Measurements from ENCODE around the gene EEPD1.
"Not testable (repeated sequence)": the region's sequence is repeated elsewhere in the genome, so short reads cannot be mapped to it uniquely, and the experiment has no call there.

Gene EEPD1

GRCh38 chr7:36119983-36120646 lies 32.9 kb upstream of the EEPD1 start:
- H3K27ac ChIP-seq (ENCODE audit: extremely low read depth, low read depth, low read length); H3K9me3 ChIP-seq (ENCODE audit: control insufficient read depth, insufficient read depth, low read depth, low read length); H3K4me3 ChIP-seq (ENCODE audit: low read depth, low read length); H3K4me1 ChIP-seq (ENCODE audit: control insufficient read depth, insufficient read depth, low read length); H3K36me3 ChIP-seq (ENCODE audit: control insufficient read depth in 2 of 2, insufficient read depth in 1 of 2, low read length in 2 of 2); POLR2A ChIA-PET: not testable (repeated sequence)
- TF ChIP-seq OSR2 (tag by site-specific recombination; IDR thresholded peaks at IDR 0.05), result peak; percentile 29; the same call in 1 of the 2 replicates
- CTCF ChIA-PET, result interaction anchor here (1.3 kb wide), 1 partner anchor 9 kb away, joined by 4 read pairs; no protein-coding TSS in a partner anchor

GRCh38 chr7:36125630-36126029 lies 27.4 kb upstream of the EEPD1 start:
- H3K9me3 ChIP-seq (ENCODE audit: control insufficient read depth, insufficient read depth, low read depth, low read length); H3K4me3 ChIP-seq (ENCODE audit: low read depth, low read length); POLR2A ChIA-PET; H3K27ac ChIP-seq (ENCODE audit: extremely low read depth, low read depth, low read length); H3K36me3 ChIP-seq (ENCODE audit: control insufficient read depth in 2 of 2, insufficient read depth in 1 of 2, low read length in 2 of 2); CTCF ChIA-PET; H3K4me1 ChIP-seq (ENCODE audit: control insufficient read depth, insufficient read depth, low read length): not testable (repeated sequence)
- peak; percentile 80 for TF ChIP-seq ZNF146 (tag by site-specific recombination; IDR thresholded peaks at IDR 0.05)

GRCh38 chr7:36127075-36127740 lies 25.8 kb upstream of the EEPD1 start:
- ChIA-PET CTCF (interaction anchor here (0.5 to 1.3 kb wide), 12 partner anchors 9 to 192 kb away, joined by 3 to 7 read pairs (median 4); no protein-coding TSS in a partner anchor), POLR2A (no interaction called here)
- Histone ChIP-seq H3K36me3 (ENCODE audit: control insufficient read depth in 2 of 2, insufficient read depth in 1 of 2, low read length in 2 of 2) (no peaks in the 10 kb centered on the region), H3K9me3 (ENCODE audit: control insufficient read depth, insufficient read depth, low read depth, low read length) (no peaks in the 10 kb centered on the region), H3K4me1 (ENCODE audit: control insufficient read depth, insufficient read depth, low read length) (no peaks in the 10 kb centered on the region; the same call in 1 of the 2 replicates), H3K27ac (ENCODE audit: extremely low read depth, low read depth, low read length) (no peak overlapping the region), H3K4me3 (ENCODE audit: low read depth, low read length) (no peak overlapping the region)
- TF ChIP-seq ZNF707 (tag by site-specific recombination; IDR thresholded peaks at IDR 0.05) (no peak), ZNF654 (tag by site-specific recombination; IDR thresholded peaks at IDR 0.05; ENCODE audit: low read depth) (peak; percentile 24), OSR2 (tag by site-specific recombination; IDR thresholded peaks at IDR 0.05) (no peak), SP2 (tag by site-specific recombination; IDR thresholded peaks at IDR 0.05) (no peak), ZNF704 (tag by site-specific recombination; IDR thresholded peaks at IDR 0.05) (no peak), ZNF626 (tag by site-specific recombination; IDR thresholded peaks at IDR 0.05) (no peak)

- ChIA-PET POLR2A (no interaction called here), CTCF (interaction anchor here (0.6 to 1.2 kb wide), 17 partner anchors 9 to 553 kb away, joined by 3 to 9 read pairs (median 3); no protein-coding TSS in a partner anchor)
- H3K36me3 ChIP-seq (ENCODE audit: control insufficient read depth in 2 of 2, insufficient read depth in 1 of 2, low read length in 2 of 2), result no peaks in the 10 kb centered on the region
- peak overlapping the region; percentile 61 for H3K27ac ChIP-seq (ENCODE audit: extremely low read depth, low read depth, low read length)
- no peak for TF ChIP-seq ZNF785 (tag by site-specific recombination; IDR thresholded peaks at IDR 0.05)
- no peak for TF ChIP-seq PRDM4 (tag by site-specific recombination; IDR thresholded peaks at IDR 0.05)
- peak; percentile 54 for TF ChIP-seq ZNF335 (tag by site-specific recombination; conservative IDR thresholded peaks at IDR 0.05)
- TF ChIP-seq ZSCAN30 (tag by site-specific recombination; IDR thresholded peaks at IDR 0.05), result 0 out of 2 replicates have a peak, but pooled peaks have one; percentile 31
- TF ChIP-seq ZNF449 (tag by site-specific recombination; IDR thresholded peaks at IDR 0.05), result 0 out of 2 replicates have a peak, but pooled peaks have one; percentile 29
- TF ChIP-seq ZBTB8A (tag by site-specific recombination; IDR thresholded peaks at IDR 0.05), result 0 out of 2 replicates have a peak, but pooled peaks have one; percentile 30
- H3K4me1 ChIP-seq (ENCODE audit: control insufficient read depth, insufficient read depth, low read length), result no peaks in the 10 kb centered on the region; the same call in 1 of the 2 replicates
- H3K9me3 ChIP-seq (ENCODE audit: control insufficient read depth, insufficient read depth, low read depth, low read length), result no peaks in the 10 kb centered on the region
- peak overlapping the region; percentile 5; the same call in 1 of the 2 replicates for H3K4me3 ChIP-seq (ENCODE audit: low read depth, low read length)
Observed at GRCh38 chr7:36128448-36129047, 24.5 kb upstream of the EEPD1 start.
